Measurements from ENCODE around the gene CMC2. TPM values are rescaled to one million over a fixed set of nuclear protein-coding genes. Genes with fewer than 3 reads are reported as not detected.

The CMC2 gene
- total RNA-seq, 1 donor from 2014 or later: 58.5 TPM

DNA sequence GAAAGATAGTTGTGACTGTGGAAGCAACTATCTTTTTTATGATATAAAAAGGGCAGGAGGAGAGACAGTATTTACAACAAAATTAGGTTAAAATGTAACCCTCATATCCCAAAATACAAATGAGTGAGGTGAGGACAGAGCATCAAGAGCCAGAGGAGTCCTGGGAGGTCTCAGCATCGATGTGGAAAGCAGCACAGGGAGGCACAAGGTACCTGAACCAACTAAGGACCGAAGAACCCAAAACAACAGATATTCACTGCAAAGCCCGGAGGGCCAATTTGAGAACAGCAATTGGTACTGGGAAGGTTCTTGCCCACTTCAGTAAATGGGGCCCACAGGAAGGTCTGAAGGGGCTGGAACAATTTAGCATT lies 37.6 kb downstream of the CMC2 start:
- Mint-ChIP-seq H3K36me3 (ENCODE audit: insufficient read depth) (peaks cover 8% of the 10 kb centered on the region), H3K4me3 (ENCODE audit: low read depth) (no peak overlapping the region), H3K4me1 (ENCODE audit: low read depth) (no peaks in the 10 kb centered on the region), H3K9me3 (ENCODE audit: low read depth) (no peaks in the 10 kb centered on the region), H3K27ac (no peak overlapping the region), H3K27me3 (no peaks in the 10 kb centered on the region)
- TF ChIP-seq, protein P1, sequence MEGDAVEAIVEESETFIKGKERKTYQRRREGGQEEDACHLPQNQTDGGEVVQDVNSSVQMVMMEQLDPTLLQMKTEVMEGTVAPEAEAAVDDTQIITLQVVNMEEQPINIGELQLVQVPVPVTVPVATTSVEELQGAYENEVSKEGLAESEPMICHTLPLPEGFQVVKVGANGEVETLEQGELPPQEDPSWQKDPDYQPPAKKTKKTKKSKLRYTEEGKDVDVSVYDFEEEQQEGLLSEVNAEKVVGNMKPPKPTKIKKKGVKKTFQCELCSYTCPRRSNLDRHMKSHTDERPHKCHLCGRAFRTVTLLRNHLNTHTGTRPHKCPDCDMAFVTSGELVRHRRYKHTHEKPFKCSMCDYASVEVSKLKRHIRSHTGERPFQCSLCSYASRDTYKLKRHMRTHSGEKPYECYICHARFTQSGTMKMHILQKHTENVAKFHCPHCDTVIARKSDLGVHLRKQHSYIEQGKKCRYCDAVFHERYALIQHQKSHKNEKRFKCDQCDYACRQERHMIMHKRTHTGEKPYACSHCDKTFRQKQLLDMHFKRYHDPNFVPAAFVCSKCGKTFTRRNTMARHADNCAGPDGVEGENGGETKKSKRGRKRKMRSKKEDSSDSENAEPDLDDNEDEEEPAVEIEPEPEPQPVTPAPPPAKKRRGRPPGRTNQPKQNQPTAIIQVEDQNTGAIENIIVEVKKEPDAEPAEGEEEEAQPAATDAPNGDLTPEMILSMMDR (IDR thresholded peaks at IDR 0.05; ENCODE audit: unreplicated experiment): no peak
- DNase-seq (ENCODE audit: low spot score, unreplicated experiment): no peak

DNA sequence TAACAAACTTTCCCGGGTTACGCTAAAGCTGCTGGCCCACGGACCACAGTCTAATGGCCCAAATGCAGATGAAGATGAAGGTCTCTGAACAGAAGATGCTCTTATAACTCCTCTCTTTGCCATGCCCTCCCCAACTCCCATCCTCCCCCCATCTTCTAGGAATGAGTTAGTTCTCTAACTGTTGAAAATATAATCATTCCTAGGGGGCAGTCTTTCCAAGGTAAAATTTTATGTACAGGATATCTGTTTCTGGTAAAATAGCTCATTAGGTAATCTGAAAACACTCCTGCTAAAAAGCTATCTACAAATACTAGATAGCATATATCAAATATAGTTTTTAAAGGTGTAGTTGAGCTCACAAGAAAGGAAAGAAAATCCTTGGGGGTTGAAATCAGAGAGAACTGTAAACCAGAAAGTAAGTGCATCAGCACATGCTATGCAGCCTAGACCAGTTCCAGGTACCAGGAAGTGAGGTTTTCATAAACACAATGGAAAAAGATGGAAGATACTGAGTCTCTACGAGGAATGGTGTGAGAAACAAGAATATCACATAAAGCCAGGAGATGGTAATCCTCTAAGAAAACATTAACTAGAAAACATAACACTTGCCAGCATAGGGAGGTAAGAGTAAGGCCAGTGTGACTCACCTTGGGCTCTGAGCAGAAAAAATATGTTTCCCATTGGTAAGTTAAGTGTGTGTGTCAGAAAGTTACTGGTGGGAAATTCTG lies 38.1 kb downstream of the CMC2 start:
- Mint-ChIP-seq H3K9me3 (ENCODE audit: low read depth) (peaks cover 3% of the 10 kb centered on the region), H3K27me3 (no peaks in the 10 kb centered on the region), H3K27ac (no peak overlapping the region), H3K36me3 (ENCODE audit: insufficient read depth) (peaks cover 8% of the 10 kb centered on the region), H3K4me3 (ENCODE audit: low read depth) (no peak overlapping the region), H3K4me1 (ENCODE audit: low read depth) (peaks cover 3% of the 10 kb centered on the region)
- DNase-seq (ENCODE audit: low spot score, unreplicated experiment): no peak
- TF ChIP-seq, protein P1 (IDR thresholded peaks at IDR 0.05; ENCODE audit: unreplicated experiment): no peak

DNA sequence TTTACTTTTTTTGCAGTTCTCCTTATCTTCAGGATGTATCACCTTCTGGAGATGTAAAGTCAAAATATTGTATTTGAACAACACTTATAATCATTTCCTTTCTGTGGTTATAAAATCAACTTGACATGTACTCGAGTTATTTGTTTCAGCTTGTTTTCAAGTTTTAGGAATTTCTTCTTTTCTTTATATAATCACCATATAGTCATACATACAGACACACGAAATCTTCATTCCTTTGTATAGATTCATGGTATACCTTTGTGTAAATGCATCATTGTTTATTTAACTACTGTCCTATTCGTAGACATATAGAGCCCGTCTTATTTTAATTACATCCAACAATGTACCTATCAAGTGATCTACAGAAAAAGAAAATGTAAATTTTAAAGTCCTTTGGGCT lies 40.1 kb downstream of the CMC2 start:
- TF ChIP-seq, protein P1 (IDR thresholded peaks at IDR 0.05; ENCODE audit: unreplicated experiment): no peak
- Mint-ChIP-seq H3K36me3 (ENCODE audit: insufficient read depth) (peaks cover 9% of the 10 kb centered on the region), H3K9me3 (ENCODE audit: low read depth) (peaks cover 4% of the 10 kb centered on the region), H3K4me1 (ENCODE audit: low read depth) (peaks cover 5% of the 10 kb centered on the region), H3K27me3 (no peaks in the 10 kb centered on the region), H3K4me3 (ENCODE audit: low read depth) (no peak overlapping the region), H3K27ac (no peak overlapping the region)
- no peak for DNase-seq (ENCODE audit: low spot score, unreplicated experiment)

GRCh38 chr16:80964351-80964750 lies 42.3 kb downstream of the CMC2 start:
- H3K4me1 Mint-ChIP-seq (ENCODE audit: low read depth): peaks cover 5% of the 10 kb centered on the region
- TF ChIP-seq, protein P1 (IDR thresholded peaks at IDR 0.05; ENCODE audit: unreplicated experiment): no peak
- H3K4me3 Mint-ChIP-seq (ENCODE audit: low read depth): no peak overlapping the region

GRCh38 chr16:80962879-80963278 lies 43.8 kb downstream of the CMC2 start:
- H3K4me1 Mint-ChIP-seq (ENCODE audit: low read depth): peaks cover 5% of the 10 kb centered on the region
- H3K27me3 Mint-ChIP-seq: no peaks in the 10 kb centered on the region
- DNase-seq (ENCODE audit: low spot score, unreplicated experiment): no peak
- H3K4me3 Mint-ChIP-seq (ENCODE audit: low read depth): no peak overlapping the region
- H3K27ac Mint-ChIP-seq: no peak overlapping the region
- peaks cover 20% of the 10 kb centered on the region for H3K36me3 Mint-ChIP-seq (ENCODE audit: insufficient read depth)
- TF ChIP-seq, protein P1 (IDR thresholded peaks at IDR 0.05; ENCODE audit: unreplicated experiment): no peak
- H3K9me3 Mint-ChIP-seq (ENCODE audit: low read depth): peaks cover 39% of the 10 kb centered on the region

More at GRCh38 chr16:80964351-80964750, 42.3 kb downstream of the CMC2 start:
- peaks cover 26% of the 10 kb centered on the region for H3K9me3 Mint-ChIP-seq (ENCODE audit: low read depth)
- no peak for DNase-seq (ENCODE audit: low spot score, unreplicated experiment)
- peaks cover 19% of the 10 kb centered on the region for H3K36me3 Mint-ChIP-seq (ENCODE audit: insufficient read depth)
- no peak overlapping the region for H3K27ac Mint-ChIP-seq
- H3K27me3 Mint-ChIP-seq: no peaks in the 10 kb centered on the region
